GM12864 (cell line): ENCODE data around the gene ANGPTL8.

Experiments
- DNase-seq: peaks from one replicate; pipeline ENCODE4 v3.0.0-alpha.2; 2011; ENCODE audit warnings: low read depth
- H3K4me3 ChIP-seq: 2 replicates; pipeline ENCODE4 v1.5.1; 2011; ENCODE audit warnings: mild to moderate bottlenecking, low read depth, low read length, control low read depth
- CTCF ChIP-seq: IDR thresholded peaks from 2 replicates; pipeline ENCODE4 v1.5.1; 2011; ENCODE audit warnings: low read depth, mild to moderate bottlenecking, moderate library complexity, low read length, control low read depth, inconsistent platforms; ENCODE audit errors: missing control alignments

Gene ANGPTL8

GRCh38 chr19:11278670-11279069 is 39.3 kb downstream of the ANGPTL8 start:
- no peak overlapping the region for H3K4me3 ChIP-seq
- no peak for TF ChIP-seq CTCF
- DNase-seq: no peak

- peak; percentile 43 for DNase-seq
- TF ChIP-seq CTCF: no peak
- no peak overlapping the region for H3K4me3 ChIP-seq
Measured at GRCh38 chr19:11279505-11280236, 40.3 kb downstream of the ANGPTL8 start.

GRCh38 chr19:11281356-11282049 is 42.1 kb downstream of the ANGPTL8 start:
- no peak overlapping the region for H3K4me3 ChIP-seq
- TF ChIP-seq CTCF: no peak
- no peak for DNase-seq

GRCh38 chr19:11284515-11284914 is 45.1 kb downstream of the ANGPTL8 start:
- no peak for DNase-seq
- no peak for TF ChIP-seq CTCF
- no peak overlapping the region for H3K4me3 ChIP-seq

- no peak overlapping the region for H3K4me3 ChIP-seq
- TF ChIP-seq CTCF: no peak
- DNase-seq: no peak
Measured at GRCh38 chr19:11286312-11286974, 47.0 kb downstream of the ANGPTL8 start.

- DNase-seq: no peak
- no peak overlapping the region for H3K4me3 ChIP-seq
- TF ChIP-seq CTCF: peak; percentile 50
Measured at GRCh38 chr19:11288349-11288748, 48.9 kb downstream of the ANGPTL8 start.

GRCh38 chr19:11290256-11290655 is 50.8 kb downstream of the ANGPTL8 start:
- no peak overlapping the region for H3K4me3 ChIP-seq
- no peak for TF ChIP-seq CTCF
- no peak for DNase-seq
